ENCODE results near the gene MINK1. TPM values are rescaled to one million over a fixed set of nuclear protein-coding genes. Genes with fewer than 3 reads are reported as not detected.

Gene MINK1
- total and polyA plus RNA-seq, 8 donors, result 53.5 to 85.4 (median 68.8) TPM

GRCh38 chr17:4833941-4834680 lies 971 bp downstream of the MINK1 start:
- no peaks in the 10 kb centered on the region for H3K9me3 ChIP-seq
- H3K27me3 ChIP-seq, result no peaks in the 10 kb centered on the region
- peak overlapping the region; percentile 68 to 97 for H3K4me3 ChIP-seq
- peak overlapping the region; percentile 82 to 85 for H3K27ac ChIP-seq
- H3K36me3 ChIP-seq, result peaks cover 0 to 11% of the 10 kb centered on the region in 2 donors
- intact Hi-C loops (cut with DNase I), result no loop called here
- H3K4me1 ChIP-seq, result peaks cover 17 to 47% of the 10 kb centered on the region in 2 donors
- TF ChIP-seq, protein P1, sequence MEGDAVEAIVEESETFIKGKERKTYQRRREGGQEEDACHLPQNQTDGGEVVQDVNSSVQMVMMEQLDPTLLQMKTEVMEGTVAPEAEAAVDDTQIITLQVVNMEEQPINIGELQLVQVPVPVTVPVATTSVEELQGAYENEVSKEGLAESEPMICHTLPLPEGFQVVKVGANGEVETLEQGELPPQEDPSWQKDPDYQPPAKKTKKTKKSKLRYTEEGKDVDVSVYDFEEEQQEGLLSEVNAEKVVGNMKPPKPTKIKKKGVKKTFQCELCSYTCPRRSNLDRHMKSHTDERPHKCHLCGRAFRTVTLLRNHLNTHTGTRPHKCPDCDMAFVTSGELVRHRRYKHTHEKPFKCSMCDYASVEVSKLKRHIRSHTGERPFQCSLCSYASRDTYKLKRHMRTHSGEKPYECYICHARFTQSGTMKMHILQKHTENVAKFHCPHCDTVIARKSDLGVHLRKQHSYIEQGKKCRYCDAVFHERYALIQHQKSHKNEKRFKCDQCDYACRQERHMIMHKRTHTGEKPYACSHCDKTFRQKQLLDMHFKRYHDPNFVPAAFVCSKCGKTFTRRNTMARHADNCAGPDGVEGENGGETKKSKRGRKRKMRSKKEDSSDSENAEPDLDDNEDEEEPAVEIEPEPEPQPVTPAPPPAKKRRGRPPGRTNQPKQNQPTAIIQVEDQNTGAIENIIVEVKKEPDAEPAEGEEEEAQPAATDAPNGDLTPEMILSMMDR (IDR thresholded peaks at IDR 0.05), result no peak
- peak in 3 of 4 donors; percentile 48 to 77 (median 63) for DNase-seq
- ATAC-seq, result peak; percentile 35

- no peak for ATAC-seq
- H3K36me3 ChIP-seq, result peaks cover 0 to 11% of the 10 kb centered on the region in 2 donors
- peaks cover 17 to 51% of the 10 kb centered on the region in 2 donors for H3K4me1 ChIP-seq
- H3K27me3 ChIP-seq, result no peaks in the 10 kb centered on the region
- H3K4me3 ChIP-seq, result peak overlapping the region in 1 of 2 donors; percentile 68
- TF ChIP-seq, protein P1 (IDR thresholded peaks at IDR 0.05), result no peak
- peak overlapping the region; percentile 82 to 85 for H3K27ac ChIP-seq
- no peaks in the 10 kb centered on the region for H3K9me3 ChIP-seq
- no peak for DNase-seq
- intact Hi-C loops (cut with DNase I), result no loop called here
Measured at GRCh38 chr17:4834681-4835020, 1.5 kb downstream of the MINK1 start.

DNA sequence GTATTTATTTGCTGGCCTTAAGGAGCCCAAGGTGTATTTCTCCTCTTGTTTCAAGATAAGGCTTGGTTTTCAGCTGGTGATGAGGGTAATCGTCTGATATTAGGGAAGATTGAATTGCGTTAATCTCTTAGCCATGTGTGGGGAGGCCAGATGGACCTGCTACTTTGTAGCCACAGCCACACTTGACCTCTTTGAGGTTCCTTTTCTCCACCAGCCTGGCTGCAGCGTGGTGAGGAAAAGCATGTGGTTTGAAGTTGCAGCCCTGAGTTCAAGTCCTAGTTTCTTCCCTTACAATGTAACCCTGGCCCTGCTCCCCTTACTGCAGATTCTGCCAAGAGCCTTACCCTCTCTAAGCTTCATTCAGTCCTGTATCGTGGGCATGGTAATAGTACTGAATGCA lies 3.1 kb downstream of the MINK1 start:
- TF ChIP-seq, protein P1 (IDR thresholded peaks at IDR 0.05), result no peak
- DNase-seq, result no peak
- H3K27me3 ChIP-seq, result no peaks in the 10 kb centered on the region

DNA sequence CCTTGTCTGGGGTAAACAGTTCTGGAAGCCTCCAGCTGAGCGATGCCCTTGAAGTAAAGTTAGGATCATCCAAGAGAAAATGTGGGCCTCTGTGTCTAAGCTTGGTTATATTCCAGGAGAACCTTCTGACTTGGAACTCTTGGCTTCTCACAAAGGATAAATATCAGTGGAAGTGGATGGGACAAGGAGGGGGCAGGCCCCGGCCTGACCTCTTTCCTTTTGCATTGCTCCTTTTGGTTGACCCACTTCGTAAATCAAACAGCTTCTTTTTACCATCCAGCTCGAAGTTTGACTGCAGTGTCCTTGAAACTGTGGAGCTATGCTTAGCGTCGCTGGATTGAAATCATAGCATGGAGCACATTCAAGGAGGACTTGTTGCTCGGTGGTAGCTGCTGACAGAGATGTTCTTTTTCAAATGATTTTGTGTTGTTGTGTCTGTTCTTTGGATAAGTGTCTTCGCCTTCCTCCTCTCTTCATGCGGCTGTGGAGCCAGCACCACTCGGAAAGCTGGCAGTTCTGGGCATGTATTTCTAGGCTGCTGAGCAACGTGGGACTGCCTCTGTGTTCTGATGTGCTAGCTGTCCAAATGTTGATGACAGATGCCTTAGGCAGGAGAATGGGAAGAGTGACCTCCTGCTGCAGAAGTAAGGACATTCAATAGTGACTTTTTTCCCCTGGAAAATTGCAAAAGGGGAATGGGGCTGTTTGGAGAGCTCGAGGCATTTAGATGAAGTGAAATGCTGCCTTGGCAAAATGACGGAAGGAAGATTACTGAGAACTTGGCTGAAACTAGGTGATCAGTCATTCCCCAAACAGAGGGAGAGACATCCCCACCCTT lies 4.5 kb downstream of the MINK1 start:
- H3K4me3 ChIP-seq, result no peak overlapping the region
- intact Hi-C loops (cut with DNase I), result no loop called here
- H3K9me3 ChIP-seq, result no peaks in the 10 kb centered on the region
- H3K36me3 ChIP-seq, result peaks cover 0 to 11% of the 10 kb centered on the region in 2 donors
- H3K27me3 ChIP-seq, result no peaks in the 10 kb centered on the region
- DNase-seq (peak in 1 of 4 donors; percentile 51), ATAC-seq (no peak)
- peak overlapping the region in 1 of 2 donors; percentile 20 for H3K27ac ChIP-seq
- peaks cover 17 to 68% of the 10 kb centered on the region in 2 donors for H3K4me1 ChIP-seq
- TF ChIP-seq, protein P1 (IDR thresholded peaks at IDR 0.05), result no peak

More for the DNA sequence above, 3.1 kb downstream of the MINK1 start:
- Histone ChIP-seq H3K27ac (no peak overlapping the region), H3K36me3 (peaks cover 0 to 11% of the 10 kb centered on the region in 2 donors), H3K9me3 (no peaks in the 10 kb centered on the region), H3K4me3 (no peak overlapping the region), H3K4me1 (peaks cover 17 to 62% of the 10 kb centered on the region in 2 donors)
- no peak for ATAC-seq
- intact Hi-C loops (cut with DNase I), result no loop called here

DNA sequence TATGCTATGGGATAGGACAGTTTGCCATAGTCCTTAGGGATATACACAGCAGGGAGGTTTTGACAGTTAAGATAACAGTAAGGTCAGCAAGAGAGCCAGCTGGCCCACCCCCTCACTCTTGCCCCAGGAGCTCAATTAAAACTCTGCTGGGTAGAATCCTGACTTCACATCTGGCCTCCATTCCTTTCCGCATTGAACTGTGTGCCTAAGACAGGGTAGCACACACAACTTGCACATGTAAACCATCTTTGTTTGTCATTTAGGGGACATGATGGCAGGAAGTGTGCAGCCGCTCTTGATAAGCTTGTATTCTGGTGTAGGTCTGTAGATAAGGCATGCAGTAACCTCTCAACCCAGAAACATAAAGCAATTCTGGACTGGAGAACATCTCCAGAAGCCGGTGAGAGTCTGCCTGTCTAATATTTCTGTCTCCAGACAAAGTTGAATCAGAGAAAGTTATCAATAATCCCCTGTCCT lies 5.2 kb downstream of the MINK1 start:
- H3K27me3 ChIP-seq, result no peaks in the 10 kb centered on the region
- H3K36me3 ChIP-seq, result peaks cover 0 to 11% of the 10 kb centered on the region in 2 donors
- no peak for ATAC-seq
- no peak overlapping the region for H3K4me3 ChIP-seq
- DNase-seq, result no peak
- TF ChIP-seq, protein P1 (IDR thresholded peaks at IDR 0.05), result no peak
- no peaks in the 10 kb centered on the region for H3K9me3 ChIP-seq
- H3K27ac ChIP-seq, result no peak overlapping the region
- peaks cover 17 to 74% of the 10 kb centered on the region in 2 donors for H3K4me1 ChIP-seq
- intact Hi-C loops (cut with DNase I), result no loop called here

Data from left lung (tissue), 10 donors.